HG02588 (cell line): Measurements from ENCODE around the gene AKAP13.
"Not testable (repeated sequence)": the region's sequence is repeated elsewhere in the genome, so short reads cannot be mapped to it uniquely, and the experiment has no call there.

ENCODE experiments used
- ATAC-seq: cut with Tn5 transposase; IDR thresholded peaks from one replicate; pipeline ENCODE4 v1.9.1; 2021; ENCODE audit warnings: mild to moderate bottlenecking, moderate library complexity; ENCODE audit not compliant: unreplicated experiment

The AKAP13 gene

DNA sequence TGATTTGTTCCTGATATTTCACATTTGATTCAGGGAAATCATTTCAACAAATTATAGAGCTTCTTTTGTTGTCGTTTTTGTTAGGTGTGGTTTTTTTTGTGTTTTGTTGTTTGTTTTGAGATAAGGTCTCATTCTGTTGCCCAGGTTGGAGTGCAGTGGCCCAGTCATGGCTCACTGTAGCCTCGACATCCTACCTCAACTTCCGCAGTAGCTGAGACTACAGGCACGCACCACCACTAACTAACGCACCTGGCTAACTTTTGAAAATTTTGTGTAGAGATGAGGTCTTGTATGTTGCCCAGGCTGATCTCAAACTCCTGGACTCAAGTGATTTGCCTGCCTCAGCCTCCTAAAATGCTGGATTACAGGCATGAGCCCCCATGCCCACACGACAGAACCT lies 177.0 kb downstream of the AKAP13 start:
- no peak for ATAC-seq

DNA sequence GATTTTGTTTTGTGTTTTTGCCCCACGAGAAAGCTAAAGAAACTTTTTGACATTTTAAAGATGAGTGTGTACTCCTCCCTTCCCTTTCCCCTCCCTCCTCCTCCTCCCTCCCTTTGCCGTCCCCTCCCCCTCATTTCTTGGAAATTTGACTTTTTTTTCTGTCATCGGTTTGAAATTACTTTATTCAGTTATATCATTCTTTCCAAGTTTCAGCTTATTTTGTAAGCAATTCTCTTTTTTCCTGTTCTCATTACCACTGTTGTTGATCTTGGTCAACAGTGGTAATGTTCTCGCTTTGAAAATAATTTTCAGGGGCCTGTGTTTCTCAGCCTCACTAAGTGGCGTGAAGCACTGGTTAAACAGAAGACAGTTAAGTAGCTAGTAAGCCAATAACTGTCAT lies 178.4 kb downstream of the AKAP13 start:
- no peak for ATAC-seq

DNA sequence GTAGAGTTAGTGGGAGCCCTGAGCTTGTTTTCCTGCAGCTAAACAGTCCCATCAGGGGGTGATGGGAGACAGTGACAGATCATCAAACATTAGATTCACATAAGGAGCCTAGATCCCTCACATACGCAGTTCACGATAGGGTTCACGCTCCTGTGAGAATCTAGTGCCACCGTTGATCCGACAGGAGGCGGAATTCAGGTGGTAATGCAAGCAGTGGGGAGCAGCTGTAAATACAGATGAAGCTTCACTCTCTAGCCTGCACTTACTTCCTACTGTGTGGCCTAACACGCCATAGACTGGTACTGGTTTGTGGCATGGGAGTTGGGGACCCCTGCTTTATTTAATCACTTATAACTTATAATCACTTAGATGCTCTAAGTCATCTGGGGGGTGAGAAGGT lies 179.1 kb downstream of the AKAP13 start:
- no peak for ATAC-seq

DNA sequence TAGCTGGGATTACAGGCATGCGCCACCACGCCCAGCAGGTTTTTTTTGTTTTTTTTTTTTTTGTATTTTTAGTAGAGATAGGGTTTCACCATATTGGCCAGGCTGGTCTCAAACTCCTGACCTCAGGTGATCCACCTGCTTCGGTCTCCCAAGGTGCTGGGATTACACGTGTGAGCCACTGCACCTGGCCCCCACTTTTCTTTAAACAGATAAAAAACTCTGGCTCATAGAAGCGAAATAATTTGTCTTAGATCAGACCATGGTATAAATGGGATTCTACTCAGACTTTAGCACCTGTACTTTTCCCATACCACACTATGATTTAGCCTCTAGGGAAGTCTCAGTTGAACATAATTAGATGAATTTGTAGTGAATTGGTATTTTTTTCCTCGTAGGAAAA lies 182.4 kb downstream of the AKAP13 start:
- ATAC-seq, result no peak

DNA sequence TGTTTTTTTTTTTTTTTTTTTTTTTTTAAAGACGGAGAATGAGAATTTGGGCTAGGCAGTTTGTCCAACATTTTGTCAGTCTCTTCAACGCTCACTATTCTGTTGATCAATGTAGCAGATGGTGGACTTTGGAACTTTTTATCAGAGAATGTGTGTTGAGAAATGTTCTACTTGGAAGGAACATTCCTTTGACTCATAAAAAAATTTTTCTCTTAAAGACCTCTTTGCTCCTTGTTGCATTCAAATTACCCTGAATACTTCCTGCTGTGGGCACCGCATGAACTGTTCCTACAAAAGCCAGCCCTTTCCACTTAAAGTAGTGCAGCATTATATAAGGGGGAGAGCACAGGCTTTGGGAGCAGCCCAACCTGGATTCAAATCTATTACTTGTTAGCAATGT lies 182.9 kb downstream of the AKAP13 start:
- ATAC-seq, result no peak

DNA sequence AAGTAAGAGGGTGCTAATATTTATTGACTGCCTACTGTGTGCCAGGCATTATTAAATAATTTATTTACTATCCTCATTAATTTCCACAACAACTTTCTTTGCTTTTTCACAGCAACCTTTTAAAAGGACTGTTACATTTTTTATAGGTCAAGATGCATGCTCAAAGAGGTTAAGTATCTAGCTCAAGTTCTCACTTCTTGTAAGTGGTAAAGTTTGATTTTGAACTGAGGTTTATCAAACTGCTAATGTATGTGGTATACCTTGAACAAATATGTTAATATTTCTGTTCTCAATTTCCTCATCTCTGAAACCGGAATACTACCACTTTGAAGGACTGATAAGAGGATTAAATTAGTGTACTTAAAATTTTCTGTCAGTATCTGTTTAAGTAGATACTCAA lies 183.3 kb downstream of the AKAP13 start:
- ATAC-seq, result no peak

DNA sequence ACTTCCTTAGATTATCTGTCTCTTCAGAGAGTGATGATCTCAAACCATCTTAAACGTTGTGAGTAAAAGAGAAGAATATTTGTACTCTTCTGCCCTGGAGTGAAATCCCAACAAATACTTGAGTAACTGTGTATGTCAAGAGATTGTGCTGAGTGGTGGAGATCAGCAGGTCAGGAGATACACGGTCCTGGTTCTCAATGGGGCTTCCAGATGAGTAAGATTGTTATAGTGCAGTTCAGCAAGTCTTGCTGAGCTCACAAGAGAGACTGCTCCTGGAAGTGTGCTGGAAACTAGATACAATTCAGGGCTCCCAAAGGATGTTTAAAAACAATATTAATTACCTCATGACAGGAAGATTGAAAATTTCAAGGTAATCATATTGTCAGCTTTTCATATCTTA lies 184.3 kb downstream of the AKAP13 start:
- ATAC-seq, result no peak

DNA sequence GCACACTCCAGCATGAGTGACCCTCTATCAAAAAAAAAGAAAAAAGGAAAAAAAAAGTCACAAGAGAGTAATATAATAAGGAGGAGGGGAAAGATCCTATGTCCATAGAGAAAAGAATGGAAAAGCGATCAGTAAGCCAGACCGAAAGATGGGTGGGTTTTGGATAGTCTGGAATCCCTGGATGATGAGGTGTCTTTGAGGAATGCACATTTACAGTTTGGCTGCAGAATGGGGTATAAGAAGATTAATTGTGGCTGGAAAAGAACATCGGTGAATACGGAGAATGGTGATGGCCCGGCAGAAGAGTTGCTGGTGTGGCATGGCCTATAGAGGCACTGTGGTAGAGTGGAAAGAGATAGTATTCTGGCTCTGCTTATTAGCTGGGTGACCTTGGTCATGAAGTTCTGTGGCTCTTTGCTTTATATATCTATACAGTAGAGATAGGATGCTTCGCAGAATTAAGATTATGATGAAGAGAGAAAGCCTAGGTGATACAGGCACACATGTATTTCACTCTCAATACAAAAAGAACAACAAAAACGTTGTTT lies 187.9 kb downstream of the AKAP13 start:
- ATAC-seq, result no peak

DNA sequence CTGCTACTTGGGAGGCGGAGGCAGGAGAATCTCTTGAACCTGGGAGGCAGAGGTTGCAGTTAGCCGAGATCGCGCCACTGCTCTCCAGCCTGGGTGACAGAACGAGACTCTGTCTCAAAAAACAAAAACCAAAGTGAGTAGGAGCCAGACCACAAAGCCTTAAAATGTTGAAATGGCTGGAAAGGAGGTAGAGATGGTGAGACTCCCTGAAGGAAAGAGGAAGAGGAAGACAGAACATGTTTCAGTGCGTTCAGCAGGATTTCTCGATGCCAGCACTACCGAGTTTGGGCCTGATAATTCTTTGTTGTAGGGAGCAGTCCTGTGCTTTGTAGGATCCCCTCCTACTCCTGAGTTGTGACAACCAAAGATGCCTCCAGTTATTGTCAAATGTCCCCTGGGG lies 189.9 kb downstream of the AKAP13 start:
- no peak for ATAC-seq

DNA sequence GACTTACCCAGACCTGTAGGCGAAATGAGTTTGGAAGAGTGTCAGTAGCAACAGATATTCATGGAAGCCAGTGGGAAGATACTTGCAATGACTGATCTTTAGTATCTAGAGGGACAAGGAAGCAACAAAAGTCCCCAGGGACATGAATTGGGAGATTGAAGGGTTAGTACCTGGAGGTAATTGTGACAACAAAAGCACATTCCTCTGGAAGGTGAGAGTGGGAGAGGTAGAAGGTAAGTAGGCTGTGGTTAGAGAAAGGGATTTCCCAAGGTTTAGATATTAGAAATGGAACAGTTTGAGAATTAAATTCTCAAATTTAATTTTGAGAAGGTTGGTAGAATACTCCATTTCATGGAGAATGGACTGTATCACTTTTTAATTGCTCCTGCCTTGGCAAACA lies 191.4 kb downstream of the AKAP13 start:
- no peak for ATAC-seq

DNA sequence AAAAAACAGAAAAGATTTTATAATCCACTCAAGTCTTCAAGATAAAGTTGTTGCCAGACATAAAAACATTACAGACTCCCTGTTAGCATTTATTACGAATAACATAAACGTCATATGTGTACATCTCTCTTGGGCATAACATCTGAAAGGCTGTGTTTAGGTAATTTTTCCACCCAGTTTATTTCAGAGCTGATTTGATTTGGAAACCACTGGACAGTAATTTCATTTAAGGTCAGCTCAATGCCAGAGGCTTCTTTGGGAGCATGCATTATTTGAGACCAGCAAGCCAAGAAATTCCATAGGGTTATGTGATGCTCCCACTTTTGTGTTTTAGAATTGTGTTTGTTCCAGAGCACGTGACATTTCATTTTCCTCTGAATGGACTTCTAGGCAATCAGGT lies 196.0 kb downstream of the AKAP13 start:
- no peak for ATAC-seq

DNA sequence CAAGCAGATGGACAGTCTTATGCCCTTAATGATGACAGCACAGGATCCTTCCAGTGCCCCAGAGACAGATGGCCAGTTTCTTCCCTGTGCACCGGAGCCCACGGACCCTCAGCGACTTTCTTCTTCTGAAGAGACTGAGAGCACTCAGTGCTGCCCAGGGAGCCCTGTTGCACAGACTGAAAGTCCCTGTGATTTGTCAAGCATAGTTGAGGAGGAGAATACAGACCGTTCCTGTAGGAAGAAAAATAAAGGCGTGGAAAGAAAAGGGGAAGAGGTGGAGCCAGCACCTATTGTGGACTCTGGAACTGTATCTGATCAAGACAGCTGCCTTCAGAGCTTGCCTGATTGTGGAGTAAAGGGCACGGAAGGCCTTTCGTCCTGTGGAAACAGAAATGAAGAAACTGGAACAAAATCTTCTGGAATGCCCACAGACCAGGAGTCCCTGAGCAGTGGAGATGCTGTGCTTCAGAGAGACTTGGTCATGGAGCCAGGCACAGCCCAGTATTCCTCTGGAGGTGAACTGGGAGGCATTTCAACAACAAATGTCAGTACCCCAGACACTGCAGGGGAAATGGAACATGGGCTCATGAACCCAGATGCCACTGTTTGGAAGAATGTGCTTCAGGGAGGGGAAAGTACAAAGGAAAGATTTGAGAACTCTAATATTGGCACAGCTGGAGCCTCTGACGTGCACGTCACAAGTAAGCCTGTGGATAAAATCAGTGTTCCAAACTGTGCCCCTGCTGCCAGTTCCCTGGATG lies 198.7 kb downstream of the AKAP13 start:
- no peak for ATAC-seq

DNA sequence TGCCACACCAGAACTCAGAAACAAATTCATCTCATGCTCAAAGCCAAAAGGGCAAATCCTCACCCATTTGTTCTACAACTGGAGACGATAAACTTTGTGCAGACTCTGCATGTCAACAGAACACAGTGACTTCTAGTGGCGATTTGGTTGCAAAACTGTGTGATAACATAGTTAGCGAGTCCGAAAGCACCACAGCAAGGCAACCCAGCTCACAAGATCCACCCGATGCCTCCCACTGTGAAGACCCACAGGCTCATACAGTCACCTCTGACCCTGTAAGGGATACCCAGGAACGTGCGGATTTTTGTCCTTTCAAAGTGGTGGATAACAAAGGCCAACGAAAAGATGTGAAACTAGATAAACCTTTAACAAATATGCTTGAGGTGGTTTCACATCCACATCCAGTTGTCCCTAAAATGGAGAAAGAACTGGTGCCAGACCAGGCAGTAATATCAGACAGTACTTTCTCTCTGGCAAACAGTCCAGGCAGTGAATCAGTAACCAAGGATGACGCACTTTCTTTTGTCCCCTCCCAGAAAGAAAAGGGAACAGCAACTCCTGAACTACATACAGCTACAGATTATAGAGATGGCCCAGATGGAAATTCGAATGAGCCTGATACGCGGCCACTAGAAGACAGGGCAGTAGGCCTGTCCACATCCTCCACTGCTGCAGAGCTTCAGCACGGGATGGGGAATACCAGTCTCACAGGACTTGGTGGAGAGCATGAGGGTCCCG lies 199.7 kb downstream of the AKAP13 start:
- no peak for ATAC-seq

DNA sequence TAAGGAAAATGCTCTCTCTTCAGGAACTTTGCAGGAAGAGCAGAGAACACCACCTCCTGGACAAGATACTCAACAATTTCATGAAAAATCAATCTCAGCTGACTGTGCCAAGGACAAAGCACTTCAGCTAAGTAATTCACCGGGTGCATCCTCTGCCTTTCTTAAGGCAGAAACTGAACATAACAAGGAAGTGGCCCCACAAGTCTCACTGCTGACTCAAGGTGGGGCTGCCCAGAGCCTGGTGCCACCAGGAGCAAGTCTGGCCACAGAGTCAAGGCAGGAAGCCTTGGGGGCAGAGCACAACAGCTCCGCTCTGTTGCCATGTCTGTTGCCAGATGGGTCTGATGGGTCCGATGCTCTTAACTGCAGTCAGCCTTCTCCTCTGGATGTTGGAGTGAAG lies 200.5 kb downstream of the AKAP13 start:
- no peak for ATAC-seq

DNA sequence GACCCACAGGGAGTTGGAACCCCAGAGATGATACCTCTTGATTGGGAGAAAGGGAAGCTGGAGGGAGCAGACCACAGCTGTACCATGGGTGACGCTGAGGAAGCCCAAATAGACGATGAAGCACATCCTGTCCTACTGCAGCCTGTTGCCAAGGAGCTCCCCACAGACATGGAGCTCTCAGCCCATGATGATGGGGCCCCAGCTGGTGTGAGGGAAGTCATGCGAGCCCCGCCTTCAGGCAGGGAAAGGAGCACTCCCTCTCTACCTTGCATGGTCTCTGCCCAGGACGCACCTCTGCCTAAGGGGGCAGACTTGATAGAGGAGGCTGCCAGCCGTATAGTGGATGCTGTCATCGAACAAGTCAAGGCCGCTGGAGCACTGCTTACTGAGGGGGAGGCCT lies 201.1 kb downstream of the AKAP13 start:
- no peak for ATAC-seq

DNA sequence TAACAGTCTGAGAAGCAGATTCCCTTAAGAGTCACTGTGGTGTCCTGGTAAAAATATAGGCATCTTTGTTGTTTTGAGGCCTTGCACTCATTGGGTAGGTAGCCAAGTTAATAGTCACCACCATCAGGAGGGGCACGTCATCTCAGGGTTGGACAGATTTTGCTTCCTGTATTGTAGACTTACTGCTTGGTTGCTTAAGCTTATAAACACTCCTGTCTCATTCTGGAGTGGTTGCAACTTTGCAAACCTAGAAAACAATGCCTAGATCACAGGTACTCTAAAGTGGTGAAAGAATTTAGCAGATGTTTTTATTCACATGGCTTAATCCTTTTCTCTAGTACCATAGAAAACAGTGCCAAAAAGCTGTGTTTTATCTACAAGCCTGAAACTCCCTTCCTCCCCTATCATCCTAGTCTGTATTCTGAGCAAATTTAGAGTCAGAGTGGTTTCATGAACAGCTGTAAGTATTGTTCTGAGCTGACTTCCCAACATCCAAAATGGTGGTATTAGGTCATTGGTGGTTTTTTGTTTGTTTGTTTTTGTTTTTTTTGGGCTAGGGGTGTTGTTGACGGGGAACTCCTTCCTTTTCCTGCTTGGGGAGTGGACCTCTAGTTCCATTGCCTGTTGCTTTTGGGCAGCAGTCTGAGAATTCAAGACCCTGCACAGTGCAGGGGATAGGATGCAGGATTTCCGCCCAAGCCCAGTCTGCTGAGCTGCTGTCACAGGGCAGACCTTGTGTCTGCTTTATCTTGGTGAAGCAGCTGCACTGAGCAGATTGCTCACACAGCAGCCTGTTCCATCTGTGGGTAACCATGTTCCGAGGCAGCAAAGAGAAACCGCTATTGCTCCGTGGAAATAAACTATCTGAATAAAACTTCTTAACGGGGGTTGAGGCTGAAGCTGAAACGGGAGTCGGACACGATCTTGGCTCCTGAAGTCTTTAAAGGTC lies 202.0 kb downstream of the AKAP13 start:
- ATAC-seq, result peak; percentile 32

DNA sequence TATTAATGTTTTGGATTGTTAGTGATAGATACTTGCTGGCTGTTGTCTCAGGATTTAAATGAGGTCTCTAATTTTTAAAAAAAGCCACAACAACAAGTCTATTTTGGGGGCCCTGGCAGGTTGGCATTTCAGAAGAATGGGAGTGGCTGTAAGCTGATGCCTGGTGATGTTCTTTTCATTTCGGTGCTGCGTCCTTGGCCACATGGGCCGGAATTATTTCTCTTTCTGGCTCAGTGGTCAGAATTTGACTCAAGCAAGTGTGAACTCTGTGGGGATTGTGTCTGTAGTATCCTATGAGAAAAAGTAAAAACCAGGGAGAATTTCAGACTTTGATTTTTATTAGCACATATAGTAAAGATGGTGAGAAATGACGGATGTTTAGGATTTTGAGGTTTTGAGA lies 203.0 kb downstream of the AKAP13 start:
- no peak for ATAC-seq

DNA sequence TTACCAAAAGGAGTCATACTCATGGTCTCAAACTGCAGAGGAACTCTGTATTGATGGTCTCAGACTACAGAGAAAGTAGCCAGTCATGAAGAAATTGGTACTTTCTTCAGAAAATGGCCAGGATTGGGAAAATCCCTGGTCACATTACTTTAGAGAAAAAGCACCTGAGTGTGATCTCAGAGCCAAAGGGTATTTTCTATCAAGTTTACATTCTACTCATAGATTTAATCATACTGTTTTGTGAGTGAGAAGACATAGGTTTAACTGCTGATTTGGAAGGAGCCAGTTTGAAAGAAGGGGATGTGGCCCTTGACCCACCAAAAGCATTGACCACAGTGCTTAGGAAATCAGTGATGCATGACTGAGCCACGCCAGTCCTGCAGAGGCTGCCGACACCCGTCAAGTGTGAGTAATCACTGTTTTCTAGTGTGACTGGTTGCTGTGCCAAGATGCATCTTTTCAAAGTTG lies 203.6 kb downstream of the AKAP13 start:
- peak; percentile 50 for ATAC-seq

DNA sequence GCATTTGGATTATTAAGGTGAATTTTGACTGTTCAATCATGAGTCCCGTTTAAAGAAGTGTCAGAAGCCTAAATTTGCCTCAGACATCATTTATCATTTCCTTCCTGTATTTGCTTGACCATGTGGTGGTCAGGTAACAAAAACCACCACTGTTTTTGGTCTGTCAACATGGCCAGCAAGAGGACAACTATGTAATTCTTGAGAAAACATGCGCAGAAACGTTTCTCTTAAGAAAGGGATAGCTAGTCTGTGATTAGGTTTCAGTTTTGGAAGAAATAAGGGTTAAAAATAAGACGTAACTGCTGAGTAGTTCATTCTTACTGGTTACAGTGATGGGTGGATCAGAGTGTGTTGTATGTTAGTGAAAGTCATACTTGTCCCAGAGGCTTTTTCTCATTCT lies 204.5 kb downstream of the AKAP13 start:
- ATAC-seq, result no peak

DNA sequence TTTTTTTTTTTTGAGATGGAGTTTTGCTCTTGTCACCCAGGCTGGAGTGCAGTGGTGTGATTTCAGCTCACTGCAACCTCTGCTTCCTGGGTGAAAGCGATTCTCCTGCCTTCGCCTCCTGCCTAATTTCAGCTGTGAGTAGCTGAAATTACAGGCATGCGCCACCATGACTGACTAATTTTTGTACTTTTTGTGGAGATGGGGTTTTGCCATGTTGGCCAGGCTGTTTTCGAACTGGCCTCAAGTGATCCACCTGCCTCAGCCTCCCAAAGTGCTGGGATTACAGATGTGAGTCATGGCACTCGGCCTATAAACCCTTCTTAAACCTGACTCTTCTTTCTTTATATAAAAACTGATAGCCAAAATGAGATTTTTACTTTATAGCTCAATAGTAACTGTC lies 205.8 kb downstream of the AKAP13 start:
- not testable (repeated sequence) for ATAC-seq
